Body of pancreas (tissue), 4 donors: Measurements from ENCODE around the gene RNF130.

Source experiments
- POLR2A ChIP-seq, 3 donors: fragments of 450-650 bp; IDR thresholded peaks; one replicate each; pipeline ENCODE4 v1.6.1; 2016; ENCODE audit warnings: antibody characterized with exemption in 3 of 3, mild to moderate bottlenecking in 2 of 3
- TF ChIP-seq, protein P1 (sequence below), 7 experiments: fragments of 450-650 bp in 4 of 7; fragments of 200-600 bp in 3 of 7; sonication (generic) in 3 of 7; IDR thresholded peaks; one replicate each; pipeline ENCODE4 v1.5.1; 2016 to 2019; ENCODE audit warnings: antibody characterized with exemption in 7 of 7

DNA sequence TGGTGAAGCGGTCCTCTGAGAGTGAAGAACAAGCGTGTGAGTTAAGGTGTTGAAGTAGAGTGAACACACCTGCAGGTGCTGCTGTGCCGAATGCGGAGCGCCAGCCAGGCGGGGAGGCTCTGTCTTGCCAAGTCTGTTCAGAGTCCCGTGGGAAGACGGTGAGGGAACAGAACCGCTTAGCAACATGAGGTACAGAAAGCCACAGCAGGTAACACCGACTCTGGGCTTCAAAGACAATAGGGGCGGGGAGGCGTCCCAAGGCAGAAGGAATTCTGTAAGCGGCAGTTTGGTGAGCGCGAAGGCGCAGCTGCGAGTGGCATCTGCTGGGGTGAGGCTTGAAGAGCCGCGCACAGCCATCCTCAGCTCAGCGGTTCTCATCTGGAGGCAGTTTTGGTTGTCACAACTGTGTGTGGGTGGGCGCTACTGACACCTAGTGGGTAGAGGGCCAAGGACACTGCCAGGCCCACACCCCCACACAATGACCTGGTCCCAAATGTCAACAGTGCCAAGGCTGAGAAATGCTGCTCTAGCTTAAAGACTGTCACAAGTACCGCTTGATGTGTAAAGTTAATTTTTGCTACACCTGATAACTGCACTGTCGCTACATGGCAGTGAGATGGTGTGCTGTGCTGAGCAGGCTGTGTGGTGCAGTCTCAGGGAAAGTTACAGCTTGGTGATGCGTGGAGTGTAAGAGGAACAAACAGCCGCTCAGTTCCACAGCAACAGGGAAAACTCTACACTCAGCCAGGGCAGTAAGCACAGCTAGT, 96.4 kb downstream of the RNF130 start:
- TF ChIP-seq, protein P1, sequence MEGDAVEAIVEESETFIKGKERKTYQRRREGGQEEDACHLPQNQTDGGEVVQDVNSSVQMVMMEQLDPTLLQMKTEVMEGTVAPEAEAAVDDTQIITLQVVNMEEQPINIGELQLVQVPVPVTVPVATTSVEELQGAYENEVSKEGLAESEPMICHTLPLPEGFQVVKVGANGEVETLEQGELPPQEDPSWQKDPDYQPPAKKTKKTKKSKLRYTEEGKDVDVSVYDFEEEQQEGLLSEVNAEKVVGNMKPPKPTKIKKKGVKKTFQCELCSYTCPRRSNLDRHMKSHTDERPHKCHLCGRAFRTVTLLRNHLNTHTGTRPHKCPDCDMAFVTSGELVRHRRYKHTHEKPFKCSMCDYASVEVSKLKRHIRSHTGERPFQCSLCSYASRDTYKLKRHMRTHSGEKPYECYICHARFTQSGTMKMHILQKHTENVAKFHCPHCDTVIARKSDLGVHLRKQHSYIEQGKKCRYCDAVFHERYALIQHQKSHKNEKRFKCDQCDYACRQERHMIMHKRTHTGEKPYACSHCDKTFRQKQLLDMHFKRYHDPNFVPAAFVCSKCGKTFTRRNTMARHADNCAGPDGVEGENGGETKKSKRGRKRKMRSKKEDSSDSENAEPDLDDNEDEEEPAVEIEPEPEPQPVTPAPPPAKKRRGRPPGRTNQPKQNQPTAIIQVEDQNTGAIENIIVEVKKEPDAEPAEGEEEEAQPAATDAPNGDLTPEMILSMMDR (IDR thresholded peaks at IDR 0.05) = peak in 3 of 7 experiments; percentile 24 to 27 (median 25)
- TF ChIP-seq POLR2A (IDR thresholded peaks at IDR 0.05) = no peak
